HG03103 (cell line): ENCODE measurements around the gene CDCP2.
"Not testable (repeated sequence)": the region's sequence is repeated elsewhere in the genome, so short reads cannot be mapped to it uniquely, and the experiment has no call there.

ENCODE experiments used
- ATAC-seq: cut with Tn5 transposase; IDR thresholded peaks from one replicate; pipeline ENCODE4 v1.9.1; 2021; ENCODE audit warnings: low read depth; ENCODE audit not compliant: unreplicated experiment

The CDCP2 gene

GRCh38 chr1:54095546-54096226, 57.1 kb downstream of the CDCP2 start:
- no peak for ATAC-seq

- ATAC-seq = not testable (repeated sequence)
Observed at GRCh38 chr1:54094730-54095105, 58.1 kb downstream of the CDCP2 start.

- ATAC-seq = no peak
Observed at GRCh38 chr1:54094001-54094729, 58.6 kb downstream of the CDCP2 start.

GRCh38 chr1:54091666-54092065, 61.1 kb downstream of the CDCP2 start:
- ATAC-seq = no peak

- ATAC-seq = no peak
Observed at GRCh38 chr1:54088385-54088784, 64.4 kb downstream of the CDCP2 start.

- ATAC-seq = no peak
Observed at GRCh38 chr1:54086754-54087153, 66.0 kb downstream of the CDCP2 start.

- no peak for ATAC-seq
Observed at GRCh38 chr1:54084794-54085193, 68.0 kb downstream of the CDCP2 start.
